HG03066 (cell line): ENCODE data around the gene WNT16.
"Not testable (repeated sequence)": the region's sequence is repeated elsewhere in the genome, so short reads cannot be mapped to it uniquely, and the experiment has no call there.

Experiments
- ATAC-seq: cut with Tn5 transposase; IDR thresholded peaks from one replicate; pipeline ENCODE4 v1.9.1; 2021; ENCODE audit warnings: low read depth; ENCODE audit not compliant: unreplicated experiment

The WNT16 gene

GRCh38 chr7:121305109-121305508 lies 23.7 kb upstream of the WNT16 start:
- ATAC-seq: no peak

GRCh38 chr7:121306565-121306964 lies 22.2 kb upstream of the WNT16 start:
- no peak for ATAC-seq

- peak; percentile 41 for ATAC-seq
These were observed 21.7 kb upstream of the WNT16 start for GRCh38 chr7:121307021-121307574.

- ATAC-seq: no peak
These were observed 15.5 kb upstream of the WNT16 start for GRCh38 chr7:121313220-121313792.

GRCh38 chr7:121313793-121314676 lies 14.8 kb upstream of the WNT16 start:
- ATAC-seq: peak; percentile 90

GRCh38 chr7:121315170-121315569 lies 13.6 kb upstream of the WNT16 start:
- not testable (repeated sequence) for ATAC-seq

GRCh38 chr7:121322460-121322859 lies 6.3 kb upstream of the WNT16 start:
- ATAC-seq: no peak

- ATAC-seq: no peak
These were observed 5.1 kb upstream of the WNT16 start for GRCh38 chr7:121323515-121324302.

- ATAC-seq: no peak
These were observed 1.1 kb upstream of the WNT16 start for GRCh38 chr7:121327671-121328070.

- ATAC-seq: peak; percentile 56
These were observed 622 bp downstream of the WNT16 start for GRCh38 chr7:121329191-121330052.

GRCh38 chr7:121330053-121330833 lies 1.4 kb downstream of the WNT16 start:
- peak; percentile 24 for ATAC-seq

GRCh38 chr7:121331048-121331447 lies 2.2 kb downstream of the WNT16 start:
- no peak for ATAC-seq

- no peak for ATAC-seq
These were observed 2.8 kb downstream of the WNT16 start for GRCh38 chr7:121331574-121331973.

GRCh38 chr7:121334376-121334775 lies 5.6 kb downstream of the WNT16 start:
- no peak for ATAC-seq

GRCh38 chr7:121334875-121335648 lies 6.3 kb downstream of the WNT16 start:
- ATAC-seq: no peak

- ATAC-seq: no peak
These were observed 7.8 kb downstream of the WNT16 start for GRCh38 chr7:121336579-121336978.

- ATAC-seq: no peak
These were observed 8.6 kb downstream of the WNT16 start for GRCh38 chr7:121337398-121337797.

- no peak for ATAC-seq
These were observed 10.3 kb downstream of the WNT16 start for GRCh38 chr7:121339082-121339481.

GRCh38 chr7:121341933-121342332 lies 13.1 kb downstream of the WNT16 start:
- no peak for ATAC-seq
